GM18498 (cell line): ENCODE data around the gene BEST3.
"Not testable (repeated sequence)": the region's sequence is repeated elsewhere in the genome, so short reads cannot be mapped to it uniquely, and the experiment has no call there.

ENCODE experiments used
- ATAC-seq: cut with Tn5 transposase; IDR thresholded peaks from one replicate; pipeline ENCODE4 v1.9.1; 2021; ENCODE audit warnings: mild to moderate bottlenecking, moderate library complexity; ENCODE audit not compliant: unreplicated experiment

Gene BEST3

DNA sequence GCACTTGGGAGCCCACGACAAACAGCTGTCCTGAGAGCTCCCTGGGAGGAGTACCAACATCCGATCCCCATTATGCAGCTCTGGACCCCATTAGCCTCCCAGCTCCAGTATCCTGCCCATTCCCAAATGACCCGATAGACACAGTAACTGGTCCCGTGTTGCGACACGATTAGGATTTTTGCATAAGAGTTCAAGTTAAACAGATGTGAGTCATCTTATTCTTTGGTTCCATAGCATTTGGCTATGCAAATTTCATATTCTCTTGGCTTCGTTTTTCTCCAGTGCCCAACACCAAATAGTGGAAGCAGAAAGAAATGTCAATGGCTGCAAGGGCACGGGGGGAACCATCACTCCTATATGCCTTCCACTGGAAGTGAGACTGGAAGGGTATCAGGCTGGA is 45.4 kb downstream of the BEST3 start:
- ATAC-seq: no peak

DNA sequence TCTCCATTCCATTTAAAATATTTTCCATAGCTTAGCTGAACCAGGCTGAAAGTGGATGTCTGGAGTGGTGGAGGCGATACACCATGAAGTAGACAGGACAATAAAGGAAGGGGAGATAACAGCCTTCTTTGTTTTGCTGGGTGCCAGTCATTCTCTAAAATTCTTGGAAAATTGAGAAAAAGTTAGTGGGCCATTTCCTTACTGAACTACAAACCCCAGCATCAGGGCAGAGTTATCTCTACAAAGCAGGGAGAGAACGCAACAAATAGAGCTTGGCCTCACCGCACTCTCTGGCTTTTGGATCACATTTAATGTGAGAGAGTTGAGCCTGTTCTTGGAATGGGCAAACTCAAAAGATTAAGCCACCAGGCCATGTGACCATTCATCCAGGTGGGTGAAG is 47.2 kb downstream of the BEST3 start:
- no peak for ATAC-seq

DNA sequence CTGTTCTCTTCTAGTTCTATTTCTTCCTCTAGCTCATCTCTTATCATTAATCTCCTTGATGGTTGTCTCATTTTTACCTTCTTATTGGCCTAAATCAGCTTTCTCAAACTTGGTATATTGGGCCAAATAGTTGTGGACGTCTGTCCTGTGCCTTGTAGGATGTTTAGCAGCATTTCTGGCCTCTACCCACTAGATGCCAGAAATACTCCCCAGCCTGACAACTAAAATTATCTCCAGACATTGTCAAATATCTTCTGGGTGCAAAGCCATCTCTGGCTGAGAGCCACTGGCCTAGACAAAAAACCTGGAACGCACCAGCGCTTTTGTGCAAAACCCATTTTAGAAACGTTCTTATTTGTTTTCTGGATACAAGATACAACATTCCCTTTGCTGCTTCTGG is 49.6 kb downstream of the BEST3 start:
- no peak for ATAC-seq

DNA sequence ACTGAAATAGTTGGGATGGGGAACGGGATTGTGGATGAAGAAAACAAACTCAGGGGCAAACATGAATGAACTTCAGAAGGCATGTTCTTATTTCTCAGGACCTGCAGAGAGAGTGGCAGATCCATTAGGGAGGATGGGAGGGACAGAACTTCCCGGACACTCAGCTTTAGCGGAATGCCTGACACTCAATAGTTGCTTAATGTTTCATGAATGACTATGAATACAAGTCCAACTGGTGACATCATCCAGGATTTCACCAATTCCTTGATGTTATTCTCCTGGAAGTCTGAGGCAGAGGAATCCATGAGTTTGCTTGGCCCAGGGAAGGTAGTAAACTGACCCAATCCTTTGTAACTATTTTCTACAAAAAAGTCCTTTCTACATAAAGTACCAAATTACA is 50.6 kb downstream of the BEST3 start:
- ATAC-seq: no peak

DNA sequence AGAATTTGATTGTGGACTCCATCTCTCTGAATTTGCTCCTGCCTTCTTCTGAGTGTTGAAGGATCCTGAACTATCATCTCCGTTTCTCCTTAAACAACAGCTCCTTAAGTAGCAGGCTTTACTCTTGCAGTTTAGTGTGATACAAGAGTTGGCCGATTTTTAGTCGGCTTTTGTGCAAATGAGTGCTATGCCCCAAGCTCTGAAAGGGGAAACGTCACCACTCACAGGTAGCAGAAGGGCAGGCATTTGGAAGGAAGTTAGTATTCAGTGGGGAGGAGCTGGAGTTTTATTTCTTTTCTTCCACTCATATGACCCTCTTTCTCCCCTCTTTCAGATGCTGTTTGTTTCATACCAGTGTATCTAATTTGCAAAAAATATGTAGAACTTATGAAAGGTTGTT is 51.9 kb downstream of the BEST3 start:
- no peak for ATAC-seq

DNA sequence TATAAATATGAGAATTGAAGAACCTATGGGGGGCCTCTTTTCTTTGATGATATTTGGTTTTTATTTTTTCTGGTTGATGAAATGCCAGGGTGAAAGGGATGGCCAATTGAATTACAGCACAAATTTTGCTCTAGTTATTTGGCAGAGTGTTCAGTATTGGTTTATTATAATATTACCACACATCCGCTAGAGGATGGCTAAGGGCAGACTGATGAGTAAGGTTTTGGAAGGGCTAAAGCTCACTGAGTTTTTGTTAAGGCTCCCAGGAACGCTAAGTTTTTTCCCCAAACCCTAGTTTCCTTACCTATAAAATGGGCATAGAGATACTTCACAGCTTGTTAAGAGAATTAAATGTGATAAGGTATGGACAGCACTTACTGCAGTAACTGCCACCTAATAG is 54.1 kb downstream of the BEST3 start:
- ATAC-seq: no peak

DNA sequence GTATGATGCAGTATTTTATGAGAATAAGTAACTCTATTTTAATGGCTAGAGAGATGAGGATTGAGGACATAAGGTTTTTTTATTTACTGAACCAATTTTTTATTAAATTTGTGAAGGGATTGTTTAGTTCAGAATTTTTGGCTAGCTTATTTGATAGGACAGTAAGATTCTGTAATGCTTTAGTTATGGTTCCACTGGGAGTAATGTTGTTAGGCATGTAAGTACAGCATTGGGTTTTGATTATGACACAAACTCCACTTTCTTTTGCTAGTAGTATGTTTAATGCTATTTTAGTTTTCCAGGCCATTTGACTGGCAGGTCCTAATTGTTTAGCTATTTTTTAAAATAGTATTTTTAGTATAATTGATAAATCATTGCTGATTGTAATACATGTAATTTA is 54.6 kb downstream of the BEST3 start:
- ATAC-seq: no peak

DNA sequence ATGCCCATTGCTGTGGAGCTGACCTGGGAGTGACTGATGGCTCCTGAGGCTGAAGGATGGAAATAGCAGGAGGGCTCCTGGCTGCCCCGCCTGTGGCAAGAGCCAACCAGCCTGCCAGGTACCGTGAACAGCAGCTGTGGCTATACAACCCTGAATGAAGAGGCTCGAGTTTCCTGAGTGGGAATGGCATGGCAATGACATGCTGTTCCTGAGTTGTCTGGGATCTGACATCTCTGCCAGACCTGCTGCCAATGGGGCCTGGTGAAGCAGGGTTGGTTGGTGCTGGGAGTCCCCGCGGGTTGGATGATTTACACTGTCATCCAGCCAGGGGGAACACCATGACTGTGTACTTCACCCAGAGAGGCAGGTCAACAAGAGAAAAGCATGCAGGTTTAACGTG is 56.6 kb downstream of the BEST3 start:
- no peak for ATAC-seq

DNA sequence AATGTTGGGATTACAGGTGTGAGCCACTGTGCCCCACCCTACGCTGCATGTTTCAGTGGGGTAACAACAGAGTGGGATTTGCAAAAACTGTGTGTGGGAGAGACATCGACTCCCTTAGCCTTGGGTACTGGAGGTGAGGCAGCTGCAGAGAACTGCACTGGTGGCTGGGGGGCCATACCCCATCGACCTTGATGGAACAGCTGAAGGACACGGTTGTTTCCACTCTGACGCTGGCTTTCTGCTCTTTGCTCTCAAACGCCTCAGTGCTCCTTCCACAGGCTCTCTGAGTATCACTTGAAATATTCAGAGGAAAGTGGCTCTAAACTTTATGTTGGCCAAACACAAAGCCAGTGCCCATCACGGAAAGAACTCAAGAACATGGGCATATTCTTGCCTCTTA is 57.6 kb downstream of the BEST3 start:
- no peak for ATAC-seq

DNA sequence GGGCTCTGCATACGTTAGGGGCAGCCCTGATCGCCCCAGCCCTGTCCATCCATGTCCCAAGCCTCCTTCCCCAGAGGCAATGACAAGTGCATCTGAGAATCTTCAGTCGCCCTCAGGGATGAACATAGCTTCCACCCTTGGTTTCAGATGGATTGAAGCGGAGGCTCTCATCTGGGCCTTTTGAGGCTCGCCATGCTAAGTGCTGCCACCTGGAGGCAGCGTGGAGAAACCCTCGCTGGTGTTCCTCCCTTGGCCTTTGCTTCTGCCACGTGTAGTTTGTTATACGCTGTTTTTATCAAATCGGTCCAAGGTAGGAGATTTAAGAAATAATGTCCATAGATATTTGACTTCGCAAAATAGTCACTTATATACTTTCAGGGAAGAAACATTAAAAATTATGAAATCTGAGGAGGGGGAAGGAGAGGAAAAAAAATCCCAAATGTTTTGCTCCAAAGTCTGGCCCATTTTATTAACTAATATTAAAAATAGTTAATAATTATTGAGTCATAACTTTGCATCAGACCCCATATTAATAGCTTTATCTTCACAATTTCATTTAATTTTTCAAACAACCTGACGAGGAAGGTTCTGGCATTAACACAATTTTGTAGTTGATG is 59.6 kb downstream of the BEST3 start:
- peak; percentile 88 for ATAC-seq

DNA sequence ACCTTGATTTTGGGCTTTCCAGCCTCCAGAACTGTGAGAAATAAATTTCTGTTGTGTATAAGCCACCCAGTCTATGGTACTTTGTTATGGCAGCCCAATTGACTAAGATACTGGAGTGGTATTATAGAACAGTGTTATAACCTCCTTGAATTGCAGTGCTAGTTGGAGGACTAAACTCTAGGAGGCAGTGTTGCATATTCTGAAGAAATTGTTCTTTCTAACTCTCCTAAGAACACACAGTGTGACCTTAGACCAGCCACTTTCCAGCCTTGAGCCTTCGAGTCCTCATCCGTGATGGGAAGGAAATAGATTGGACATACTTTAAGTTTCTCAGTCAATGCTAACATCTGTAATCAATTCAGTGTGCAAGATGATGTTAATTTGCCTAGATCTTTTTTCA is 66.0 kb downstream of the BEST3 start:
- ATAC-seq: no peak

DNA sequence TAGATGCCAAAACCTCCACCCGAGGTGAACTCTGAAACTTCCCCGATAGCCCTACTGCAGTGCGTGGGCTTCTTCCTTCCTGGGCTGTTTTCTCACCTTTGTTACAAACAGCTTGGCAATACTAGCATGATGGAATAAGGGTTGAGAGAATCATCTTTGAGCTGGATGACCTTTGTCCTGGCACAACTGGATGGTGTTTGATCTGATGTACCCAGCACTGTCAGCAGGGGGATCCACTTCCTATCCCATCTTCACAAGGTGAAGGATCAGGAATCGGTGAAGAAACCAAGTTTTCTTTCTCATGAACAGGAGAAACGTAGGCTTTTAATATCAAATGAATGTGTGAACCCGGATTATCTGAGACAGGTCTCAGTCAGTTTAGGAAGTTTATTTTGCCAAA is 68.9 kb downstream of the BEST3 start:
- no peak for ATAC-seq

DNA sequence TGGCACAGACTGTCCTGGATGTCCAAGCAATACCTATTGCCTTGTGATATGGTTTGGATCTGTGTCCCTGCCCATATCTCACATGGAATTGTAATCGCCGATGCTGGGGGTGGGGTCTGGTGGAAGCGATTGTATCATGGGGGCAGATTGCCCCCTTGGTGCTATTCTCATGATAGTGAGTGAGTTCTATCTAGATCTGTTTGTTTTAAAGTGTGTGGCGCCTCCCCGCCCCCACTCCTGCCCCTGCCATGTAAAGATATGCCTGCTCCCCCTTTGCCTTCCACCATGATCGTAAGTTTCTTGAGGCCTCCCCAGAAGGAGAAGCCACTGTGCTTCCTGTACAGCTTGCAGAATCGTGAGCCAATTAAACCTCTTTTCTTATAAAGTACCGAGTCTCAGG is 71.6 kb downstream of the BEST3 start:
- no peak for ATAC-seq

DNA sequence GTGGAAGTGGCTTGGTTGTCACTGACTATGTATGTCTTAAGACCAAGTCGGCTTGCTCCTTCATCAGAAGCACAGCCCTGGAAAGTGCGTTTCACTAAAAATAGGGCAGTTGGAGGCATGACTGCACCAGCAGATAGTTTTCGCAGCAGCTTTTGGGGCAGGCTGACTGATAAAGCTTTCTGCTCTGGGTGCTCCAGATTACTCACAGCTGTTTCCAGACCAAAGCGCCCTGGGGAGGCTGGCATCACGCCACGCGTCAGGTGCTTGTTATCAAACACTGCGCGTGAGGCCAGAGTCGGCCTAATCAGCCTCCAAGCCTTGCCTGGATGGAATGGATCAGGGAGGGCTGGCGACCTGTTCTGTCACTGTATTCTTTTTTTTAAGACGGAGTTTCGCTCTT is 75.1 kb downstream of the BEST3 start:
- ATAC-seq: no peak

DNA sequence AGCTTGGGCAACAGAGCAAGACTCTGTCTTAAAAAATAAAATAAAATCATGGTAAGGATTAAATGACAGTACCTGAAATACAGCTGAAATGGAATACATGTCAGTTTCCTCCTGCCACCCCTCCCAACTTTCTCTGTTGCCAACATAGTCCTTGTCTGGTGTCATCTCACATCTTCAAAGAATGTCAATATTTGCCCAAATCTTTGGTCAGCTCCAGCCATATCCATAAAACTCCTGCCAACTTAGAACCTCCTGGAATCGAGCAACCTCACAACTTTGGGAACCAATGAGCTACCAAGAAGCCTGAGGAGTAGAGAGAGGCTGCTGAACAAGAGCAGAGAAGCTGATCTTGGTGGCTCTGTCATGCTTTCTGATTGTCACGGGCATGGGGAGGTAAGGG is 77.6 kb downstream of the BEST3 start:
- ATAC-seq: no peak

DNA sequence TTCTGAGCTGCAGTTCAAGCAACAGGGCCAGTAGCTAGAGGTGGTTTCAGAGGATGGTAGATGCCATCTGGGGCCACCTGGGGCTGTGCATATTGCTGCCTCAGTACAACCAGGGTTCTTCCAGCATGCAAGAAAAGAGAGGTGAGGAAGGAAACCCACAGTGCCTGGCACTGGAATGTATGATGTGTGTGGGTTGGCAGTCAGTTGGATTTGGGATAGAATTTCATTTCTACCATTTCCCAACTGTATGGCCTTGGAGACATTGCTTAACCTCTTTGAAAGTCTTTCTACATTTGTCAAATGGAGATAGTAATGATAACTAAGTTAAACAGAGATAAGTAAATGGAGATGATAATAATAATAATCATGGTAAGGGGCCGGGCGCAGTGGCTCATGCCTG is 78.2 kb downstream of the BEST3 start:
- ATAC-seq: no peak

DNA sequence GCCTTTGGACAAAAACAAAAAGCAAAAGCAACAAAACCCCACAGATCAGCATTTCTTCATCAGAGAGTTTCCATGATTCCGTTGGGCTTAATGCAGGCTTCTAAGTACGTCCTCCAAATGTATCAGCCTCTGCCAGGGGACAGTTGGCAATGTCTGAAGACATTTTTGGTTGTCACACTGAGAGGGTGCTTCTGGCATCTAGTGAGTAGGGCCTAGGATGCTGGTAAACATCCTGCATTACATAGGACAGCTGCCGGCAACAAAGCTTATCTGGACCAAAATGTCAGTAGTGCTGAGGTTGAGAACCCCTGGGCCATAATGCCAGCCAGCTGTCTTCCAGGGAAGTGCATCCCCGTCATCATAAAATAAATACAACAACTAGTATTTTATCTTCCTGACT is 79.0 kb downstream of the BEST3 start:
- ATAC-seq: no peak

DNA sequence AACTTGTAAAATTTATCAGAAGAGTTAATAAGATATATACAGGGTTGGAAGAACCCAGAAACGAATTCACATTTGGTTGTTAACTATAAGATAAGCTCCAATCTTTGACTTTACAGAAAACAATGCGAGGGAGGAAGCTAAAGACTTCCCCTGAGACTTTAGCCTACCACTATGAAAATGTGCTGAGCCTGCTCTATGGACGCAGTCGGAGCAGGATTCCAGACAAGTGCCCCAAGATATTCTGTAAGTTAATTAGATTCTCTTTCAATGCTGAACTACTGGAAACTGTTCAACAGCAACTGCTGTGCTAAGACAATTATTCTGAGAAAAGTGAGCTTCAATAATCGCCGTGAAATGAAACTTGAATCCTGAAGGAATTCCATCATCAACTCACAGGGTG is 80.1 kb downstream of the BEST3 start:
- no peak for ATAC-seq

DNA sequence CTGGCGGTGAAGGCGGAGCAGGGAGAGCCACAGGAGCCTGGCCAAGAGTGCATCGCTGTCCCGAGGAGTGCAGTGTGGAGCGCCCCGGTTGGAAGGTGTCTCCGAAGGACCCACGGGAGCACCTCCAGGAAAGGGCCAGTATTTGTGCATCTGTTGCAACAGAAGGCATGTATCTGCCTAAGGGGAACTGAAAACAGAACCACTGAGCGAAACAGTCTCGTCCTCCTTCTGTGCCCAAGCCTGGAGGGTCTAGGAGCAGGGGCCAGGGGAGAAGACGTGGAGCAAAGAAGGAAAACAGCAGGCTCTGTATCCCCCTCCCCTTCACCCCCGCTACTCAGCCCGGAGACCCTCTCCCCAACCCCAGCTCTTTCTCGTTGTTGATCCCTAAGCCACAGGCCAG is 83.1 kb downstream of the BEST3 start:
- ATAC-seq: no peak

DNA sequence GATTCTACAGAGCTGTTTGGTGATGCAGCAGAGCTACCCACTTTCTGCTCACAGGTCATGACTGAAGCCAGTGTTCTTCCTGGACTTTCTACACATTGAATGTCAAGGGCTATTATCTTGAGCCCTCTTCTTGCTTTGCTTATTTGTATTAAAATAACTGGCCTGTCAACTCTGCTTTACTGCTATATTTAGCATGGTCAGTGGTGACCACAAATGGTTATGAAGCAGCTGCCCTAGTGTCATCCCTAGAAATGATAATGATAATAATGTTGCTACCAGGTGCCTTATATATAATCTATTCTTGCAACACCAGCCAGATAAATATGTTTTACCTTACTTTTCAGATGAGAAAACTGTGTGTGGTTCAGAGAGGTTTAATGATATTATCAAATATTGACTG is 85.8 kb downstream of the BEST3 start:
- no peak for ATAC-seq

DNA sequence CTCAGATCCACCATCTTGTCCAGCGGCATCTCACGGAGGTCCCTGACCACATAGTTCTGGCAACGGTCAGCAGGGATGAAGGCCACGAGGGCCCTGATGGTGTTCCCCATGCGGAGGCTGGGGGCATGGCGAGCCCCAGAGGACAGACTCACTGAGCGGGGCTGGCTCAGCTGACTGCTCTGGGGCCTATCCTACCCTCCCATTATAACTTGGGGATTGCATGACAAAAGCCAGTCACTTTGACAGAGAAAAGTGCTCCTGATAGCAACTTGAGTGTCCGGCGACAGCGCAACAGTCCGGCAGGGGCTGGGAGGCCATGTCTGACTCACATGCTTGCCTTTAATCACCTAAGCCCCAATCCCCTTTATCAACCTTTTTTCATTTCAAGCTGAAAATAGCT is 88.4 kb downstream of the BEST3 start, which contains the start of gene LRRC10:
Gene LRRC10, minus strand, starts transcription at position 179 of the 400 bp plus-strand sequence. Its CDS starts 69 bp downstream, at position 110.
- no peak for ATAC-seq

DNA sequence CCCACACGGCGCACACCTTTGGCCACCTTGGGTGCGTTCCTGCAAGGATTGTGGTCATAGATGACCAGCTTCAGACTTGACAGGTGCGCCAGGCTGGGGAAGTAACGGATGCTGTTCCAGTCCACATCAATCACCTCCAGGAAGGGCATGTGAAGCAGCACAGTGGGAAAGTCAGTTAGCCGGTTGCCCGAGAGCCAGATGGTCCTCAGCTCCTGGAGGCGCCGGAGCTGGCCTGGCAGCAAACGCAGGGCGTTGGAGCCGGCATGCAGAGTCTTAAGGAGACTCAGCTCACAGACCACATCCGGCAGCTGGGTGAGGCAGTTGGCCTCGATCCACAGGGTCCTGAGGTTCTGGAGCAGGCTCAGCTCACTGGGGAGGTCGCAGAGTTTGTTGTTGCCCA is 89.0 kb downstream of the BEST3 start:
- no peak for ATAC-seq

DNA sequence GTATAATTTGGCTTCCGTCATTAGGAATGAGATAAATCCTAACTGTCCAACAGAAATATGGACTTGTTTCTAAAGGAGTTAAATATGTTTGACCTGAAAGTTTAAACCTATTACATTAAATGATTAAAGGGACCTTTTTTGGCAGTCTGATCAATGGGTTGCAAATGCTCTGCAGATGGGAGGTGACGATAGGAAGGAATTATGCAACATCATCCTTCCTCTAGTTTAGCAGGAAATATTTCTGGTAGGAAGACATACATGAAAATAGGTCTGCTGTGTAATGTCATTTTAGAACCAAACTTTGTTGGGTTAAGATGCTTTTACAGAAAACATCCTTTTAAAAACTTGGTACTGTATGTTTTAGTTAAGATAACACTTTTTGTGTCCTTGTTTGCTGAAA is 91.0 kb downstream of the BEST3 start:
- ATAC-seq: no peak

DNA sequence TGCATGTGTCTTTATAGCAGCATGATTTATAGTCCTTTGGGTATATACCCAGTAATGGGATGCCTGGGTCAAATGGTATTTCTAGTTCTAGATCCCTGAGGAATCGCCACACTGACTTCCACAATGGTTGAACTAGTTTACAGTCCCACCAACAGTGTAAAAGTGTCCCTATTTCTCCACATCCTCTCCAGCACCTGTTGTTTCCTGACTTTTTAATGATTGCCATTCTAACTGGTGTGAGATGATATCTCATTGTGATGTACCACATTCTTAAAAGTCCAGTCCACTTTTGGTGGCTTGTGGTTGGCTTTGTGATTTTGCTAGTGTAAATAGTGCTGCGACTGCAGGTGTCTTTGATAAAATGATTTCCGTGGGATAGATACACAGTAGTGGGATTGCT is 94.8 kb downstream of the BEST3 start:
- ATAC-seq: not testable (repeated sequence)
